ENCODE results near the gene VMP1.

- TF ChIP-seq CTCF (conservative IDR thresholded peaks at IDR 0.05; ENCODE audit: low read depth, low read length) (no peak), RFX5 (IDR thresholded peaks at IDR 0.05; ENCODE audit: low read depth, low read length) (no peak)
Measured at GRCh38 chr17:59791603-59792457, 84.4 kb downstream of the VMP1 start.

All from IMR-90 (cell line).